ENCODE data around the gene SHANK2. TPM values are rescaled to one million over a fixed set of nuclear protein-coding genes. Genes with fewer than 3 reads are reported as not detected.

SHANK2 gene
- total RNA-seq, 1 experiment from 2014 or later: 23.8 TPM

DNA sequence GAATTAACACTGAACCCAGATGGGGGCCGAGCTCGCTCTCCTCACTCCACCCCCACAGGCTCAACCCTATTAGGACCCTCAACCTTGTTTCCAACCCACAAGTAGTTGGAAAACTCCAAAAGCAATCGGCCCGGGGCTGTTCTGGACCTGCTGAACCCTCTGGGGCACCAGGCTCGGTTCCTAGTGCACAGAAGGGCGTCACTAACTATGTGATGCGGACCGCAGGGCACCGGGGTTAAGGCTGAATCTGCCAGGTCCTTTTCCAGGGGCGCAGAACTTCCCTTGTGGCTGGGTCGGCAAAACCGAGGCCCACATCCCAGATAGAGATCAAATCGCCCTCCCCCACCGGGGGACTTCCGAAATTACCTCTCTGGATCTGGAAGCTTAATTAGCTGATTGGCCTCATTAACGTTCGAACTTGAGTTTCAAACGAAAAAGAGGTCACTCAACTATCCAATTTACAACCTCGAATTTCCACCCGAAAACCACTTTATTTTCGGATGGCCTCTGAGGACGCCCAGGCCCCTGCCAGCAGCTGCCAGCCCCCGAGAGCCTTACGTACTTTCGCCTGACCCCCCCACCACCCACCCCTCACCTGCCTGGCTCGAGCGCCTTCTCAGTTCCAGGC is 1.7 kb downstream of the SHANK2 start:
- H3K36me3 Mint-ChIP-seq (ENCODE audit: insufficient read depth in 1 of 3, low read depth in 3 of 3): no peaks in the 10 kb centered on the region; a peak in 1 of 7 replicates
- H2BK120ac ChIP-seq (ENCODE audit: low read depth, low read length, poor library complexity, severe bottlenecking): no peak overlapping the region
- TF ChIP-seq, protein P1, sequence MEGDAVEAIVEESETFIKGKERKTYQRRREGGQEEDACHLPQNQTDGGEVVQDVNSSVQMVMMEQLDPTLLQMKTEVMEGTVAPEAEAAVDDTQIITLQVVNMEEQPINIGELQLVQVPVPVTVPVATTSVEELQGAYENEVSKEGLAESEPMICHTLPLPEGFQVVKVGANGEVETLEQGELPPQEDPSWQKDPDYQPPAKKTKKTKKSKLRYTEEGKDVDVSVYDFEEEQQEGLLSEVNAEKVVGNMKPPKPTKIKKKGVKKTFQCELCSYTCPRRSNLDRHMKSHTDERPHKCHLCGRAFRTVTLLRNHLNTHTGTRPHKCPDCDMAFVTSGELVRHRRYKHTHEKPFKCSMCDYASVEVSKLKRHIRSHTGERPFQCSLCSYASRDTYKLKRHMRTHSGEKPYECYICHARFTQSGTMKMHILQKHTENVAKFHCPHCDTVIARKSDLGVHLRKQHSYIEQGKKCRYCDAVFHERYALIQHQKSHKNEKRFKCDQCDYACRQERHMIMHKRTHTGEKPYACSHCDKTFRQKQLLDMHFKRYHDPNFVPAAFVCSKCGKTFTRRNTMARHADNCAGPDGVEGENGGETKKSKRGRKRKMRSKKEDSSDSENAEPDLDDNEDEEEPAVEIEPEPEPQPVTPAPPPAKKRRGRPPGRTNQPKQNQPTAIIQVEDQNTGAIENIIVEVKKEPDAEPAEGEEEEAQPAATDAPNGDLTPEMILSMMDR (conservative IDR thresholded peaks at IDR 0.05): no peak
- no peak overlapping the region for H2BK20ac ChIP-seq (ENCODE audit: low read depth, low read length, poor library complexity, severe bottlenecking)
- H3K4me3 Mint-ChIP-seq: peak overlapping the region; percentile 75 to 87
- no peak overlapping the region for H3K23ac ChIP-seq (ENCODE audit: insufficient read length, low read depth, low read length)
- H3K27me3 Mint-ChIP-seq (ENCODE audit: low read depth): peaks cover 17% of the 10 kb centered on the region
- H3K14ac ChIP-seq (ENCODE audit: insufficient read depth, low read length): no peak overlapping the region; the same call in 1 of the 2 replicates
- H2AK5ac ChIP-seq (ENCODE audit: insufficient read length, low read length): no peak overlapping the region
- no CpG with 5 or more reads among the region's 27 CpGs for WGBS (ENCODE audit: extremely low coverage, insufficient read length, low lambda C conversion rate)
- H3K56ac ChIP-seq (ENCODE audit: insufficient read length, low read depth, low read length): no peak overlapping the region
- H2AFZ ChIP-seq (ENCODE audit: low read length): no peak overlapping the region
- H3K4me1 ChIP-seq (ENCODE audit: insufficient read depth, low read length): peaks cover 14% of the 10 kb centered on the region
- peaks cover 73 to 76% of the 10 kb centered on the region in 2 experiments for H3K4me1 Mint-ChIP-seq
- peaks cover 12% of the 10 kb centered on the region; the same call in 1 of the 2 replicates for H3K79me2 ChIP-seq (ENCODE audit: insufficient read depth, low read length)
- H2BK15ac ChIP-seq (ENCODE audit: low read depth, low read length): no peak overlapping the region
- no peak overlapping the region for H3K27ac ChIP-seq (ENCODE audit: insufficient read length, low read depth, low read length)
- H4K8ac ChIP-seq (replicated peaks; ENCODE audit: insufficient read length, low read depth, low read length): no peak overlapping the region
- H3K4me2 ChIP-seq (ENCODE audit: insufficient read depth, insufficient read length, low read length): peak overlapping the region; percentile 64
- H4K5ac ChIP-seq (ENCODE audit: insufficient read length, low read depth, low read length): no peak overlapping the region
- peaks cover 20% of the 10 kb centered on the region for H3K23me2 ChIP-seq (ENCODE audit: insufficient read length, low read depth, low read length, poor library complexity, severe bottlenecking)
- peak; percentile 27 for DNase-seq
- no peak overlapping the region for H2BK5ac ChIP-seq (ENCODE audit: insufficient read length, low read length)
- H3K18ac ChIP-seq (ENCODE audit: insufficient read length, low read depth, low read length): no peak overlapping the region
- no peak overlapping the region for H3T11ph ChIP-seq (ENCODE audit: low read length)
- peaks cover 3% of the 10 kb centered on the region for H3K79me1 ChIP-seq (ENCODE audit: insufficient read depth, low read depth, low read length, poor library complexity, severe bottlenecking)
- no peaks in the 10 kb centered on the region for H4K20me1 ChIP-seq (ENCODE audit: control insufficient read depth, insufficient read depth, insufficient read length)
- H3K9me3 Mint-ChIP-seq: no peaks in the 10 kb centered on the region
- H3K27me3 ChIP-seq (ENCODE audit: insufficient read depth, low read length): no peaks in the 10 kb centered on the region
- H4K91ac ChIP-seq (ENCODE audit: insufficient read length, low read depth, low read length): no peak overlapping the region
- H2BK12ac ChIP-seq (ENCODE audit: insufficient read length, low read depth, low read length): no peak overlapping the region
- H3K9me3 ChIP-seq (ENCODE audit: control insufficient read depth, low read depth, low read length): no peaks in the 10 kb centered on the region
- H3K4ac ChIP-seq (ENCODE audit: low read depth, low read length): no peak overlapping the region
- peak overlapping the region; percentile 20 for H3K9ac ChIP-seq (ENCODE audit: extremely low read depth, insufficient read length, low read length)
- peak overlapping the region in 1 of 3 experiments; percentile 83; a peak in 2 of 7 replicates for H3K27ac Mint-ChIP-seq

All from H9 (cell line).